ENCODE results near the gene GOSR2.

GOSR2 gene

GRCh38 chr17:46898860-46899259 is 24.1 kb upstream of the GOSR2 start:
- no peak overlapping the region for H3K4me2 ChIP-seq
- H3K4me1 ChIP-seq: peaks cover 0 to 9% (median 0%) of the 10 kb centered on the region in 10 experiments; a peak in 5 of 20 replicates
- H4K20me1 ChIP-seq: no peaks in the 10 kb centered on the region
- H3K4me3 ChIP-seq: no peak overlapping the region
- H3K9me3 ChIP-seq (replicated peaks in 1 of 11): peaks cover 8 to 15% (median 11%) of the 10 kb centered on the region in 11 experiments; a peak in 19 of 22 replicates
- no peaks in the 10 kb centered on the region for H3K27me3 ChIP-seq
- no peak overlapping the region for H3K27ac ChIP-seq
- no peak for TF ChIP-seq Cebpa-rat (IDR thresholded peaks at IDR 0.05)
- no peaks in the 10 kb centered on the region for H3K36me3 ChIP-seq
- H3K9ac ChIP-seq: no peak overlapping the region

- Histone ChIP-seq H3K27me3 (no peaks in the 10 kb centered on the region), H3K36me3 (no peaks in the 10 kb centered on the region), H3K9me3 (replicated peaks in 1 of 11) (peaks cover 8 to 15% (median 11%) of the 10 kb centered on the region in 11 experiments; a peak in 19 of 22 replicates), H3K27ac (no peak overlapping the region), H3K9ac (no peak overlapping the region), H4K20me1 (no peaks in the 10 kb centered on the region), H3K4me3 (no peak overlapping the region), H3K4me1 (peaks cover 0 to 11% (median 9%) of the 10 kb centered on the region in 10 experiments; a peak in 18 of 20 replicates), H3K4me2 (no peak overlapping the region)
- TF ChIP-seq Cebpa-rat (IDR thresholded peaks at IDR 0.05): no peak
Observed at GRCh38 chr17:46901291-46901690, 21.7 kb upstream of the GOSR2 start.

DNA sequence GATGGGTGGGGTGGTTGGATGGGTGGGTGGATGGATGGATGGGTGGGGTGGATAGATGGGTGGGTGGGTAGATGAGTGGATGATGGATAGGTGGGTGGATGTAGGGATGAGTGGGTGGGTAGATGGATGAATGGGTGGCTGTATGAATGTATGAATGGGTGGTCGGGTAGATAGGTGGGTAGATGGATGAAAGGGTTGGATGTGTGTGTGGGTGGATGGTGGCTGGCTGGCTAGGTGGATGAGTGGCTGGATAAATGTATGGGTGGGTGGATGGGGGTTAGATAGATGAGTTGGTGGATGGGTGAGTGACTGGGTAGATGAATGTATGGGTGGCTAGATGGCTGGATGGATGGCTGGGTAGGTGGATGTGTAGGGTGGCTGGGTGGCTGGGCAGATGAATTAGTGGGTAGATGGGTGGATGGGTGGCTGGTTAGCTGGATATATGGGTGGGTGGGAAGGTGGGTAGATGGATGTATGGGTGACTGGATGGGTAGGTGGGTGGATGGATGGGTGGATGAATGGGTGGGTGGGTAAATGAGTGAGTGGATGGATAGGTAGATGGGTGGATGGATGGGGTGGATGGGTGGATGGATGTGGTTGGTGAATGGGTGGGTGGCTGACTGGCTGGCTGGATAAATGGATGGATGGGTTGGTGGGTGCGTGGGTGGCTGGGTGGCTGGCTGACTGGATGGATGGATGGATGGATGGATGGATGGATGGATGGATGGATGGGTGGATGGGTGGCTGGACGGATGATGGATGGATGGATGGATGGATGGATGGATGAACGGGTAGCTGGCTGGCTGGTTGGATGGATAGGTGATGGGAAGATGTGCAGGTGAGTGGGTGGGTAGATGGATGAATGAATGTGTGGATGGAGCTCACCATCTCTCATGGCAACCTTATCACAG is 18.9 kb upstream of the GOSR2 start:
- Histone ChIP-seq H3K9ac (no peak overlapping the region), H3K27ac (no peak overlapping the region), H3K36me3 (no peaks in the 10 kb centered on the region), H3K9me3 (replicated peaks in 1 of 11) (peaks cover 2 to 5% (median 3%) of the 10 kb centered on the region in 11 experiments; a peak in 16 of 22 replicates), H3K4me3 (no peak overlapping the region), H3K4me1 (peaks cover 0 to 12% (median 9%) of the 10 kb centered on the region in 10 experiments; a peak in 18 of 20 replicates), H3K4me2 (no peak overlapping the region), H4K20me1 (no peaks in the 10 kb centered on the region), H3K27me3 (no peaks in the 10 kb centered on the region)
- TF ChIP-seq Cebpa-rat (IDR thresholded peaks at IDR 0.05): no peak

DNA sequence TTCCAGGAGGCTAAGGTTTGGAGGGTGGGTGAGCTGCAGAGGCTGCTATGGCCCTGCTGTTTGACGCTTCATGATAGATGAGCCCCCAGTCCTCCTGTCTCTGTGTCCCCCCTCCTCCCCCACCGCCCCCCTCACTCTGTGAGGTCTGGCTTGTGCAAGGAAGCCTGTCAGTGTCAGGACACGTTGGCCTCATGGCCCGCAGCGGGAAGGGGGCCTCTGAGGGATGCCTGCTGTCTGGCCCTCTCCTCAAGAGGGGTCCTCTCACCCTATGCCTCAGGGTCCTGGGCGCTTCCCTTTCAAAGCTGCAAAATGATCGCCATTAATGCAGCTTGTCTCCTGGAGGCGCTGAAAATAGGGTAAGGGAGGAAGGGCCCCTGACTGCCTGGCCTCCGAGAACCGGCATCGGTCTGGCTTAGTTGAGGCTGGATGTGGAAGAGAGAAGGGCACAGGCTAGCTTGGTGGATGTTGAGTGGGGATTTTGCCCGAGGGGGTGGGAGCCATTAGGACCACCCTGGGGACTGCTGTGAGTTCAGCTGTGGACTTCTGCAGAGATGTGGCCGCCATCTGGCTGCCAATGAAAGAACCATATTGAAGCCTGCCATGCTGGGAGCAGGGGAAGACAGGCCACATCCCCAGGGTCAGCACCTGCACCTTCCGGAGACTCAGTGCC is 14.8 kb upstream of the GOSR2 start:
- Histone ChIP-seq H4K20me1 (no peaks in the 10 kb centered on the region), H3K4me2 (no peak overlapping the region), H3K4me3 (no peak overlapping the region), H3K4me1 (peaks cover 0 to 12% (median 9%) of the 10 kb centered on the region in 10 experiments; a peak in 18 of 20 replicates), H3K36me3 (no peaks in the 10 kb centered on the region), H3K9me3 (replicated peaks in 1 of 11) (no peaks in the 10 kb centered on the region), H3K9ac (no peak overlapping the region), H3K27ac (no peak overlapping the region), H3K27me3 (no peaks in the 10 kb centered on the region)
- TF ChIP-seq Cebpa-rat (IDR thresholded peaks at IDR 0.05): no peak

DNA sequence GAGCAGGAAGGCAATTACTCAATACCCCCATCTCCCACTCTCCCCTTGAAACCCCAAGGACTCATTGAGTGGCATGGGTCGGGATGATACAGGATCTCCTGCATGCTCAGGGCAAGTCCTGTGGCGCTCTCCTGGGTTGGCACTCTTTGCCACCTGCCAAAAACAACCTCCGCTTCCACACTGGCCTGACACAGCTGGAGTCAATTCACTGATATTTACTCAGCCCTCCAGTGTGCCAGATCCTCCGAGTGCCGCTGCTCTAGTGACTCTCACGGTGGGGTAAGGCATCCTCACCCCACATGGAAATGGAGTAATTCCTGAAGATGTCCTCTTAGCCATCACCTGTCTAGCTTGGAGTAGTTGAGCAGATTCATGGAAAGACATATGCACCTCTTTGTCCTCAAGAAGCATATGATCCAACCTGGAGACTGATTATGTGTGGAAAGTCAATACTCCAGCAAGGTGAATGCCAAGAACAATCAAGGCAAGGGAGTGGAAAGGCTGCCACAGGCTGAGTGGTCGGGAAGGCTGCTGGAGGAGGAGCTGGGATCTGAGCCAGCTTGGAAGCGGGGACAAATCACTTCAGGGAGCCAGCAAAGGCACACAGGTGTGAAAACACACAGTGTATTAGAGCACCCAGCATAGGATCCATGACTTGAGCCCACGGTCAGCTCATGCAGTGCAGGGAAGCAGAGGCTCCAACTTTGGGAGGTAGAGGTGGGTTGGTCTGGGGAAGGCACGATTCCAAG is 12.6 kb upstream of the GOSR2 start:
- Histone ChIP-seq H3K27me3 (no peaks in the 10 kb centered on the region), H3K9me3 (replicated peaks in 1 of 11) (no peaks in the 10 kb centered on the region), H3K4me1 (peaks cover 0 to 12% (median 9%) of the 10 kb centered on the region in 10 experiments; a peak in 18 of 20 replicates), H4K20me1 (no peaks in the 10 kb centered on the region), H3K4me2 (no peak overlapping the region), H3K9ac (no peak overlapping the region), H3K4me3 (no peak overlapping the region), H3K36me3 (no peaks in the 10 kb centered on the region), H3K27ac (no peak overlapping the region)
- TF ChIP-seq Cebpa-rat (IDR thresholded peaks at IDR 0.05): no peak

GRCh38 chr17:46911311-46911710 is 11.6 kb upstream of the GOSR2 start:
- Histone ChIP-seq H3K4me1 (peaks cover 0 to 2% (median under 1%) of the 10 kb centered on the region in 10 experiments; a peak in 8 of 20 replicates), H3K27me3 (no peaks in the 10 kb centered on the region), H4K20me1 (no peaks in the 10 kb centered on the region; a peak in 1 of 22 replicates), H3K36me3 (no peaks in the 10 kb centered on the region; a peak in 1 of 22 replicates), H3K4me3 (no peak overlapping the region), H3K4me2 (no peak overlapping the region), H3K9me3 (replicated peaks in 1 of 11) (no peaks in the 10 kb centered on the region), H3K9ac (no peak overlapping the region), H3K27ac (no peak overlapping the region)
- TF ChIP-seq Cebpa-rat (IDR thresholded peaks at IDR 0.05): no peak

GRCh38 chr17:46915596-46915995 is 7.4 kb upstream of the GOSR2 start:
- no peak overlapping the region for H3K4me3 ChIP-seq
- peaks cover 0 to 11% (median 0%) of the 10 kb centered on the region in 10 experiments; a peak in 2 of 20 replicates for H3K4me1 ChIP-seq
- no peaks in the 10 kb centered on the region; a peak in 1 of 22 replicates for H3K36me3 ChIP-seq
- no peak overlapping the region for H3K4me2 ChIP-seq
- no peaks in the 10 kb centered on the region for H3K27me3 ChIP-seq
- H3K27ac ChIP-seq: no peak overlapping the region
- H4K20me1 ChIP-seq: no peaks in the 10 kb centered on the region; a peak in 1 of 22 replicates
- TF ChIP-seq Cebpa-rat (IDR thresholded peaks at IDR 0.05): no peak
- no peaks in the 10 kb centered on the region for H3K9me3 ChIP-seq (replicated peaks in 1 of 11)
- H3K9ac ChIP-seq: no peak overlapping the region

GRCh38 chr17:46916211-46916610 is 6.7 kb upstream of the GOSR2 start:
- Histone ChIP-seq H3K4me2 (no peak overlapping the region), H3K9me3 (replicated peaks in 1 of 11) (no peaks in the 10 kb centered on the region), H3K4me3 (no peak overlapping the region), H3K9ac (no peak overlapping the region), H3K27ac (no peak overlapping the region), H3K4me1 (peaks cover 0 to 11% (median 0%) of the 10 kb centered on the region in 10 experiments; a peak in 2 of 20 replicates), H3K27me3 (no peaks in the 10 kb centered on the region), H3K36me3 (no peaks in the 10 kb centered on the region; a peak in 1 of 22 replicates), H4K20me1 (no peaks in the 10 kb centered on the region; a peak in 1 of 22 replicates)
- no peak for TF ChIP-seq Cebpa-rat (IDR thresholded peaks at IDR 0.05)

GRCh38 chr17:46916623-46917022 is 6.3 kb upstream of the GOSR2 start:
- no peaks in the 10 kb centered on the region for H3K9me3 ChIP-seq (replicated peaks in 1 of 11)
- no peaks in the 10 kb centered on the region; a peak in 1 of 22 replicates for H4K20me1 ChIP-seq
- H3K27ac ChIP-seq: no peak overlapping the region
- H3K4me1 ChIP-seq: peaks cover 0 to 11% (median 0%) of the 10 kb centered on the region in 10 experiments; a peak in 2 of 20 replicates
- no peak overlapping the region for H3K4me3 ChIP-seq
- TF ChIP-seq Cebpa-rat (IDR thresholded peaks at IDR 0.05): no peak
- H3K27me3 ChIP-seq: no peaks in the 10 kb centered on the region
- no peak overlapping the region for H3K4me2 ChIP-seq
- no peaks in the 10 kb centered on the region; a peak in 1 of 22 replicates for H3K36me3 ChIP-seq
- H3K9ac ChIP-seq: no peak overlapping the region

Data from BLaER1 treated with 17β-estradiol and CSF1 and Interleukin-3, amounts not matched to agents 10 nM and 100 nM (cell line).